Gastrocnemius medialis (tissue), 4 donors: Measurements from ENCODE around the gene EPS8L1. TPM values are rescaled to one million over a fixed set of nuclear protein-coding genes. Genes with fewer than 3 reads are reported as not detected.
"Not testable (repeated sequence)": the region's sequence is repeated elsewhere in the genome, so short reads cannot be mapped to it uniquely, and the experiment has no call there.

Experiments
- ATAC-seq, 2 donors: fragments of 150-250 bp; one replicate each; pipeline ENCODE4 v1.9.1; 2016
- DNase-seq, 2 donors: peaks; one replicate each; pipeline ENCODE4 v3.0.0-alpha.2; 2019
- H3K27ac ChIP-seq, 4 donors: fragments of 200-600 bp; sonication (generic); 1 replicate in 1 of 4; 2 replicates in 3 of 4; pipeline ENCODE4 v1.5.1; 2016 to 2018; ENCODE audit warnings: mild to moderate bottlenecking in 2 of 4, moderate library complexity in 1 of 4
- H3K27me3 ChIP-seq, 3 donors: fragments of 200-600 bp; sonication (generic) in 2 of 3; 1 replicate in 1 of 3; 2 replicates in 2 of 3; pipeline versions ENCODE4 v1.5.1 to v1.6.0; 2016 to 2019; ENCODE audit warnings: mild to moderate bottlenecking in 1 of 3, moderate library complexity in 1 of 3
- H3K36me3 ChIP-seq, 2 donors: fragments of 200-600 bp; sonication (generic) in 1 of 2; one replicate each; pipeline ENCODE4 v1.5.1; 2017 to 2018
- H3K4me1 ChIP-seq, 2 donors: fragments of 200-600 bp; sonication (generic) in 1 of 2; one replicate each; pipeline ENCODE4 v1.5.1; 2016 to 2017; ENCODE audit warnings: mild to moderate bottlenecking in 2 of 2
- H3K4me3 ChIP-seq, 4 donors: fragments of 200-600 bp; sonication (generic) in 3 of 4; 1 replicate in 1 of 4; 2 replicates in 3 of 4; pipeline ENCODE4 v1.5.1; 2016 to 2019; ENCODE audit warnings: mild to moderate bottlenecking in 2 of 4
- H3K9me3 ChIP-seq, 3 donors: fragments of 200-600 bp; sonication (generic) in 2 of 3; 1 replicate in 1 of 3; 2 replicates in 2 of 3; pipeline ENCODE4 v1.5.1; 2016 to 2019
- CTCF ChIP-seq, 5 experiments: fragments of 450-650 bp in 3 of 5; fragments of 200-600 bp in 2 of 5; sonication (generic) in 2 of 5; IDR thresholded peaks in 4 of 5; conservative IDR thresholded peaks in 1 of 5; 1 replicate in 4 of 5; 2 replicates in 1 of 5; pipeline ENCODE4 v1.5.1; 2016 to 2019; ENCODE audit warnings: antibody characterized with exemption in 5 of 5, mild to moderate bottlenecking in 3 of 5, moderate library complexity in 3 of 5
- POLR2A ChIP-seq, 2 donors: fragments of 450-650 bp; IDR thresholded peaks; one replicate each; pipeline ENCODE4 v1.6.1; 2017; ENCODE audit warnings: antibody characterized with exemption in 2 of 2, mild to moderate bottlenecking in 2 of 2, moderate library complexity in 2 of 2
- in situ Hi-C, 4 donors: fragments of 200-750 bp; cut with MboI; loops; one replicate each; pipeline versions ENCODE4 v1.15.0 to v1.8.0; 2017; ENCODE audit warnings: low sequenced_read_pairs in 4 of 4
- intact Hi-C: fragments of 100-400 bp; cut with DNase I; formaldehyde crosslinking; loops from one replicate; pipeline ENCODE4 v1.15.1; 2023; ENCODE audit warnings: low total_unique reads
- total RNA-seq, 4 donors: library from RNA; depleted of rRNA; stranded (reverse); fragments of >200 nt; gene quantifications; one replicate each; pipeline versions ENCODE4 v1.1.0 to v1.2.3, GENCODE V29; 2016

The EPS8L1 gene
- 1 to 10 TPM in 2 of 4 donors, under 1 TPM in 2; 0.25 to 2.4 (median 1.3) TPM for total RNA-seq

- no peak for TF ChIP-seq POLR2A (IDR thresholded peaks at IDR 0.05)
- TF ChIP-seq CTCF (IDR thresholded peaks at IDR 0.05 in 4 of 5, conservative IDR thresholded peaks at IDR 0.05 in 1 of 5): no peak
- no peaks in the 10 kb centered on the region for H3K36me3 ChIP-seq
- in situ Hi-C loops (no loop called here), intact Hi-C loops (no loop called here)
- no peak within 1 kb of the TSS for H3K4me3 ChIP-seq
- DNase-seq (no peak), ATAC-seq (no peak)
- peaks cover 0 to 2% of the 10 kb centered on the region in 2 donors for H3K4me1 ChIP-seq
- H3K9me3 ChIP-seq: no peaks in the 10 kb centered on the region
- no peak within 1 kb of the TSS for H3K27ac ChIP-seq
- H3K27me3 ChIP-seq: peaks cover 44 to 76% (median 48%) of the 10 kb centered on the region in 3 donors
Observed at GRCh38 chr19:55075371-55075998, at the start of gene EPS8L1. Gene EPS8L1 (plus strand): TSS chr19:55075869. CDS start chr19:55076445, 576 bp downstream.

- ATAC-seq, H3K9me3 ChIP-seq, H3K27me3 ChIP-seq, in situ Hi-C loops, H3K4me1 ChIP-seq, H3K36me3 ChIP-seq, intact Hi-C loops, DNase-seq, H3K27ac ChIP-seq, H3K4me3 ChIP-seq: not testable (repeated sequence)
Observed at GRCh38 chr19:55027140-55027471, 48.6 kb upstream of the EPS8L1 start.

- Histone ChIP-seq H3K36me3 (no peaks in the 10 kb centered on the region), H3K4me1 (no peaks in the 10 kb centered on the region), H3K4me3 (no peak overlapping the region), H3K27ac (no peak overlapping the region), H3K9me3 (no peaks in the 10 kb centered on the region), H3K27me3 (no peaks in the 10 kb centered on the region)
- TF ChIP-seq POLR2A (IDR thresholded peaks at IDR 0.05): no peak
- no peak for TF ChIP-seq CTCF (IDR thresholded peaks at IDR 0.05 in 4 of 5, conservative IDR thresholded peaks at IDR 0.05 in 1 of 5)
- intact Hi-C loops (no loop called here), in situ Hi-C loops (no loop called here)
- DNase-seq (no peak), ATAC-seq (no peak)
Observed at GRCh38 chr19:55027472-55028337, 48.0 kb upstream of the EPS8L1 start.

- Histone ChIP-seq H3K36me3 (no peaks in the 10 kb centered on the region), H3K4me3 (no peak overlapping the region), H3K4me1 (no peaks in the 10 kb centered on the region), H3K9me3 (no peaks in the 10 kb centered on the region), H3K27me3 (no peaks in the 10 kb centered on the region), H3K27ac (no peak overlapping the region)
- intact Hi-C loops: no loop called here
- no peak for DNase-seq
- in situ Hi-C loops: no loop called here
- TF ChIP-seq POLR2A (IDR thresholded peaks at IDR 0.05) (no peak), CTCF (IDR thresholded peaks at IDR 0.05 in 4 of 5, conservative IDR thresholded peaks at IDR 0.05 in 1 of 5) (no peak)
- ATAC-seq: no peak
Observed at GRCh38 chr19:55028757-55029156, 46.9 kb upstream of the EPS8L1 start.

- TF ChIP-seq POLR2A (IDR thresholded peaks at IDR 0.05) (no peak), CTCF (IDR thresholded peaks at IDR 0.05 in 4 of 5, conservative IDR thresholded peaks at IDR 0.05 in 1 of 5) (no peak)
- ATAC-seq (no peak), DNase-seq (no peak)
- Histone ChIP-seq H3K4me3 (no peak overlapping the region), H3K4me1 (no peaks in the 10 kb centered on the region), H3K27me3 (no peaks in the 10 kb centered on the region), H3K36me3 (no peaks in the 10 kb centered on the region), H3K9me3 (no peaks in the 10 kb centered on the region), H3K27ac (no peak overlapping the region)
- intact Hi-C loops: no loop called here
- in situ Hi-C loops: no loop called here
Observed at GRCh38 chr19:55031178-55031577, 44.5 kb upstream of the EPS8L1 start.
